Activated naive CD8-positive, alpha-beta T cell treated with anti-CD3 and anti-CD28 coated beads, Interleukin-2, amount 10 ng/mL, durations not matched to agents 7 days and 5 days (primary cell): ENCODE results near the gene TPSG1. TPM values are rescaled to one million over a fixed set of nuclear protein-coding genes. Genes with fewer than 3 reads are reported as not detected.
A peak's percentile ranks its signal among the peaks of the same experiment; 100 is the strongest.
"Not testable (repeated sequence)": the region's sequence is repeated elsewhere in the genome, so short reads cannot be mapped to it uniquely, and the experiment has no call there.

Experiments used
- ATAC-seq: fragments of 150-1000 bp; cut with Tn5 transposase; one replicate; pipeline ENCODE4 v1.10.0; 2021; ENCODE audit warnings: low read depth, moderate library complexity
- POLR2A ChIA-PET: fragments of 350-600 bp; sonication (Branson Sonifier 250); formaldehyde crosslinking; loops from one replicate; lab custom pipeline; 2021; ENCODE audit warnings: antibody characterized with exemption; lab: Charles Lee
- DNase-seq: peaks from one replicate; pipeline ENCODE4 v3.0.0; 2021
- H3K27ac Mint-ChIP-seq: one replicate; pipeline ENCODE4 v1.8.0; 2022; ENCODE audit warnings: mild to moderate bottlenecking, mixed read lengths
- H3K27me3 Mint-ChIP-seq: one replicate; pipeline ENCODE4 v1.8.0; 2022; ENCODE audit warnings: mild to moderate bottlenecking, moderate library complexity, mixed read lengths
- H3K36me3 Mint-ChIP-seq: one replicate; pipeline ENCODE4 v1.8.0; 2021; ENCODE audit warnings: mild to moderate bottlenecking, mixed read lengths
- H3K4me1 Mint-ChIP-seq: one replicate; pipeline ENCODE4 v1.8.0; 2021; ENCODE audit warnings: mixed read lengths
- H3K4me3 Mint-ChIP-seq: one replicate; pipeline ENCODE4 v1.8.0; 2022; ENCODE audit warnings: mild to moderate bottlenecking, moderate library complexity, mixed read lengths
- H3K9me3 Mint-ChIP-seq: one replicate; pipeline ENCODE4 v1.8.0; 2021; ENCODE audit warnings: mixed read lengths
- total RNA-seq, 2 experiments: library from RNA; stranded (reverse); gene quantifications; one replicate each; pipeline ENCODE4 v1.2.3, GENCODE V29; 2021

The TPSG1 gene
- total RNA-seq, 2 experiments from 2014 or later, result not detected

DNA sequence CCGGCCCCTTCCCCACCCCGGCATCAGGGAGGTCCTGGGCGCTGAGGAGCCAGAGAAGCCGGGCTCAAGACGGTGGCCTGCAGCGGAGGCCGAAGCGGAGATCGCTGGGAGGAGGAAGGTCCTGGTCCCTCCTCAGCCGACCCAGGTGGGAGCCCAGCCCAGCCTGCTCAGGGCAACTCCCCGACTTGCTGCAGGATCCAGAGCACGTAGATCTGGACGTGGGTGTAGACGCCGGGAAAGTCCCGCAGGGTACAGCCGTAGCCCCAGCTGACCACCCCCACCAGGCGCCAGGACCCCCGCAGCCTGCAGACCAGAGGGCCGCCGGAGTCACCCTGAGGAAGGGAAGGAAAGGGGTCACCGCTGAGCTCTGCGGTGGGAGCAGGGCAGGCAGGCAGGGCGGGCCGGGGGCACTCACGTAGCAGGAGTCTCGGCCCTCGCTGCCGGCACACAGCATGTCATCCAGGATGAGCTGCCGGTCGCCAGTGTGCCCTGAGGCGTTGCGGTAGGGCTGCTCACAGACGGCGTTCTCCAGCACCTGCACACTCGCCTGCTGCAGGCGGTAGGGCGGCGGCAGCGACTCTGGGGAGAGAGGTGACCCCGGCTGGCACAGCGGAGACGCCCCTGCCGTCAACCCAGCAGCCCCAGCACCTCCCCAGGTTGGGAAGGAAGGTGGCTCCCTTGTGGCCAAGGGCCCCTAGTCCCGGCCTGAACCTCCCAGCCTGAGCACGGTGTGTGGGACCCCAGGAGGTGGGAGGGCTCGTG is 36.2 kb upstream of the TPSG1 start:
- POLR2A ChIA-PET, result no interaction called here
- DNase-seq, result no peak
- H3K36me3 Mint-ChIP-seq, result no peaks in the 10 kb centered on the region
- H3K27me3 Mint-ChIP-seq, result peaks cover 13% of the 10 kb centered on the region
- peaks cover 7% of the 10 kb centered on the region for H3K9me3 Mint-ChIP-seq
- no peak overlapping the region for H3K4me3 Mint-ChIP-seq
- peaks cover 5% of the 10 kb centered on the region for H3K4me1 Mint-ChIP-seq
- H3K27ac Mint-ChIP-seq, result no peak overlapping the region
- no peak for ATAC-seq

- DNase-seq (no peak), ATAC-seq (no peak)
- H3K4me1 Mint-ChIP-seq, result peaks cover 5% of the 10 kb centered on the region
- no peak overlapping the region for H3K4me3 Mint-ChIP-seq
- H3K27ac Mint-ChIP-seq, result no peak overlapping the region
- H3K27me3 Mint-ChIP-seq, result peaks cover 13% of the 10 kb centered on the region
- no peaks in the 10 kb centered on the region for H3K36me3 Mint-ChIP-seq
- POLR2A ChIA-PET, result no interaction called here
- peaks cover 7% of the 10 kb centered on the region for H3K9me3 Mint-ChIP-seq
These were observed 35.1 kb upstream of the TPSG1 start for GRCh38 chr16:1260101-1260680.

- Mint-ChIP-seq H3K27ac (no peak overlapping the region), H3K4me3 (no peak overlapping the region), H3K36me3 (no peaks in the 10 kb centered on the region), H3K9me3 (peaks cover 6% of the 10 kb centered on the region), H3K4me1 (peaks cover 5% of the 10 kb centered on the region), H3K27me3 (peaks cover 13% of the 10 kb centered on the region)
- no peak for ATAC-seq
- POLR2A ChIA-PET, result no interaction called here
- DNase-seq, result no peak
These were observed 34.6 kb upstream of the TPSG1 start for GRCh38 chr16:1259760-1260068.

DNA sequence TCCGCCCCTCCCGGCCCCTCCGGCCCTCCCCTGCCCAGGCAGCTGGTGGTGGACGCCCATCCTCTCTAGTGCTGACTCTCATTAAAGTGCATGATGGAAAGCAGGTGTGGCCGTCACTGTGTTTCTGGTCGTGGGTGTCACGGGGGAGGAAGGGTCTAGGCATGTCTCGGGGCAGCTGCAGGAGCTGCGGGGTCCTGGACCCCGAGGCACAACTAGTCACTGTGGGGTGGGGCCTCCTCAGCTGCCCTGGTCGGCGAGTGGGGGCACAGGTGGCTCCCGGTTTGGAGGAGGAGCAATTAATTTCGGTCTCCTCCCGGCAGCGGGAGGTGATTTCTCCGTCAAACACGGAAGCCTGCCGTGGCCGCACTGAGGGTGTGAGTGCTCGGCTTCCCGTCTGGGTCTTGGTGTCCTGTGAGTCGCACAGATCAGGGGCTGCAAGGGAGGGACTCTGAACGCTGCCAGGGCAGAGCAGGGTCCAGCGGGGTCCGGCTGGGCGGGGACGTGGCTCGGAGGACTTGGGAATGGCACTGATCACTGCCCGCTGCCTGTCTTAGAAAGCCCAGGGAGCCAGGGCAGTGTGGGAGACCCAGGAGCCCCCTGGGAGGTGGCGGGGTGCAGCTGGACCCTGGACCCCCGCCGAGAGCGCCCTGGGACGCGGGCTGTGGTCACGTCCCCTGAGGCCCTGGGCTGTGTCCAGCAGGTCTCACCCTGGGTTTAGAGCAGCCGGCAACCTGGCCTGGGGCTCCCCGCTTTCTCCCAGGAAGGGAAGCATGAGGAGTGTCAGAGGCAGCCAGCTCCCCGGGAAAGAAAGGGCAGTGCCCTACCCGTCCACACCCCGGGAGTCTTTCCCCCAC is 34.1 kb upstream of the TPSG1 start:
- Mint-ChIP-seq H3K36me3 (no peaks in the 10 kb centered on the region), H3K4me1 (peaks cover 5% of the 10 kb centered on the region), H3K27me3 (peaks cover 13% of the 10 kb centered on the region), H3K27ac (no peak overlapping the region), H3K9me3 (peaks cover under 1% of the 10 kb centered on the region), H3K4me3 (peak overlapping the region; percentile 53)
- DNase-seq (no peak), ATAC-seq (peak; percentile 12)
- POLR2A ChIA-PET, result no interaction called here

GRCh38 chr16:1258225-1258600 is 33.1 kb upstream of the TPSG1 start:
- H3K36me3 Mint-ChIP-seq, result no peaks in the 10 kb centered on the region
- POLR2A ChIA-PET, result no interaction called here
- H3K9me3 Mint-ChIP-seq, result no peaks in the 10 kb centered on the region
- no peak overlapping the region for H3K27ac Mint-ChIP-seq
- peaks cover 5% of the 10 kb centered on the region for H3K4me1 Mint-ChIP-seq
- ATAC-seq (no peak), DNase-seq (no peak)
- peaks cover 13% of the 10 kb centered on the region for H3K27me3 Mint-ChIP-seq
- no peak overlapping the region for H3K4me3 Mint-ChIP-seq

DNA sequence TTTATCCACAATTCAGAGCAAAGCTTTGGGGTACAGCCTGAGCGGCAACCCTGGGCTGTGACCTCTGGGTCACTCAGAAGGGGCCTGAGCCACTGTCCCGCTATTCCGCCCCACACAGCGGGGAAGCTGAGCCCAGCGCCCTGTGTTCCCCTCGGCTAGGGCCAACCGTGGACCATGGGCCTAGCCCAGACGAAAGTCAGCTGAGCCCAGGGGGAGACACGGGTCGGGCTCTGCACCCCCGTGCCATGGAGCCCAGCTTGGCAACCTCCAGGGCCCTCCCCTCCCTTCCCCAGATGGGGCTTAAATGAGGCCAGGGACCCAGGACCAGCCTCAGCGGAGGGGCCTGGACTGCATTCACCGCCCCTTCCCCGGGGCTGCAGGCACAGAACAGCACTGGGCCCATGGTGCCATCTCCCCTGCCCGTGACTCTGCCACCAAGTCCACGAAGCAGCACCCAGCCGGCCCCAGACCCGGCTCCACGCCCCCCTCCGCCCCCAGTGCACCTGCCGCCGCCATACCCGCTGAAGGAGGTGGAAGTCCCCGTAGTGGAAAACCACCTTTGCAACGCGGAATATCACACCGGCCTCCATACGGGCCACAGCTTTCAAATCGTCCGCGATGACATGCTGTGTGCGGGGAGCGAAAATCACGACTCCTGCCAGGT is 32.6 kb upstream of the TPSG1 start:
- POLR2A ChIA-PET, result no interaction called here
- ATAC-seq (no peak), DNase-seq (no peak)
- H3K9me3 Mint-ChIP-seq, result no peaks in the 10 kb centered on the region
- peaks cover 13% of the 10 kb centered on the region for H3K27me3 Mint-ChIP-seq
- H3K27ac Mint-ChIP-seq, result no peak overlapping the region
- H3K4me3 Mint-ChIP-seq, result no peak overlapping the region
- H3K36me3 Mint-ChIP-seq, result no peaks in the 10 kb centered on the region
- peaks cover 5% of the 10 kb centered on the region for H3K4me1 Mint-ChIP-seq

- Mint-ChIP-seq H3K9me3 (no peaks in the 10 kb centered on the region), H3K36me3 (no peaks in the 10 kb centered on the region), H3K27ac (no peak overlapping the region), H3K4me3 (no peak overlapping the region), H3K4me1 (peaks cover 5% of the 10 kb centered on the region), H3K27me3 (peaks cover 8% of the 10 kb centered on the region)
- ATAC-seq (no peak), DNase-seq (no peak)
- POLR2A ChIA-PET, result no interaction called here
These were observed 31.8 kb upstream of the TPSG1 start for GRCh38 chr16:1256874-1257322.

GRCh38 chr16:1256296-1256873 is 31.3 kb upstream of the TPSG1 start:
- H3K4me1 Mint-ChIP-seq, H3K27ac Mint-ChIP-seq, POLR2A ChIA-PET: not testable (repeated sequence)

GRCh38 chr16:1255276-1256122 is 30.4 kb upstream of the TPSG1 start, which contains the start of gene TPSD1:
TPSD1 (plus strand) TSS chr16:1256069; CDS start chr16:1256281, 212 bp downstream.
- H3K27me3 Mint-ChIP-seq, H3K36me3 Mint-ChIP-seq, H3K27ac Mint-ChIP-seq, H3K9me3 Mint-ChIP-seq, H3K4me3 Mint-ChIP-seq, ATAC-seq, H3K4me1 Mint-ChIP-seq, DNase-seq, POLR2A ChIA-PET: not testable (repeated sequence)

More at GRCh38 chr16:1256296-1256873, 31.3 kb upstream of the TPSG1 start:
- not testable (repeated sequence) for H3K9me3 Mint-ChIP-seq, H3K27me3 Mint-ChIP-seq, DNase-seq, ATAC-seq, H3K36me3 Mint-ChIP-seq, H3K4me3 Mint-ChIP-seq

- POLR2A ChIA-PET, H3K36me3 Mint-ChIP-seq, H3K27me3 Mint-ChIP-seq, H3K4me3 Mint-ChIP-seq, H3K4me1 Mint-ChIP-seq, H3K27ac Mint-ChIP-seq, ATAC-seq, H3K9me3 Mint-ChIP-seq, DNase-seq: not testable (repeated sequence)
These were observed 29.8 kb upstream of the TPSG1 start for GRCh38 chr16:1254821-1255220.

- H3K9me3 Mint-ChIP-seq, H3K36me3 Mint-ChIP-seq, H3K4me1 Mint-ChIP-seq, ATAC-seq, DNase-seq, H3K27ac Mint-ChIP-seq, POLR2A ChIA-PET, H3K27me3 Mint-ChIP-seq, H3K4me3 Mint-ChIP-seq: not testable (repeated sequence)
These were observed 28.8 kb upstream of the TPSG1 start for GRCh38 chr16:1253701-1254364.
